SH-SY5Y (cell line): ENCODE measurements around the gene SPINK5.

ENCODE experiments used
- GATA2 ChIP-seq: IDR thresholded peaks from 2 replicates; pipeline ENCODE4 v1.6.1; 2011; ENCODE audit warnings: mild to moderate bottlenecking, low read depth, low read length
- GATA3 ChIP-seq: IDR thresholded peaks from 2 replicates; pipeline ENCODE4 v1.6.1; 2011; ENCODE audit warnings: low read depth, mild to moderate bottlenecking, low read length, moderate library complexity

- TF ChIP-seq GATA2 (no peak), GATA3 (no peak)
Measured at GRCh38 chr5:148063861-148064260, at the start of gene SPINK5.
